CD4-positive, alpha-beta T cell treated with Interleukin-6 for 4 hours (primary cell): Measurements from ENCODE around the gene DDA1.

Experiments
- DNase-seq: peaks from one replicate; pipeline ENCODE4 v3.0.0-alpha.2; 2020; ENCODE audit warnings: mixed read lengths

DDA1 gene

GRCh38 chr19:17312189-17313113, 3.1 kb downstream of the DDA1 start:
- no peak for DNase-seq

- no peak for DNase-seq
These were observed 4.7 kb downstream of the DDA1 start for GRCh38 chr19:17314007-17314593.

GRCh38 chr19:17318966-17319365, 9.6 kb downstream of the DDA1 start:
- no peak for DNase-seq

- DNase-seq = no peak
These were observed 10.3 kb downstream of the DDA1 start for GRCh38 chr19:17319473-17320238.

- no peak for DNase-seq
These were observed 11.1 kb downstream of the DDA1 start for GRCh38 chr19:17320435-17320834.

GRCh38 chr19:17321655-17322489, 12.5 kb downstream of the DDA1 start:
- DNase-seq = no peak

GRCh38 chr19:17322854-17323253, 13.5 kb downstream of the DDA1 start:
- no peak for DNase-seq

- DNase-seq = no peak
These were observed 14.1 kb downstream of the DDA1 start for GRCh38 chr19:17323300-17323963.

GRCh38 chr19:17323964-17324332, 14.6 kb downstream of the DDA1 start:
- peak; percentile 41 for DNase-seq

GRCh38 chr19:17324357-17325114, 15.2 kb downstream of the DDA1 start:
- DNase-seq = no peak

GRCh38 chr19:17325133-17325532, 15.8 kb downstream of the DDA1 start:
- DNase-seq = no peak

- DNase-seq = no peak
These were observed 16.7 kb downstream of the DDA1 start for GRCh38 chr19:17325881-17326594.

GRCh38 chr19:17326595-17326966, 17.2 kb downstream of the DDA1 start:
- DNase-seq = no peak

GRCh38 chr19:17327068-17327653, 17.8 kb downstream of the DDA1 start:
- DNase-seq = no peak

- DNase-seq = peak; percentile 82
These were observed 18.5 kb downstream of the DDA1 start for GRCh38 chr19:17327654-17328516.

- DNase-seq = peak; percentile 79
These were observed 19.4 kb downstream of the DDA1 start for GRCh38 chr19:17328517-17329365.

GRCh38 chr19:17329366-17330261, 20.3 kb downstream of the DDA1 start:
- DNase-seq = no peak
